Glomerular endothelial cell (primary cell): ENCODE results near the gene ATP5MC2. TPM values are rescaled to one million over a fixed set of nuclear protein-coding genes. Genes with fewer than 3 reads are reported as not detected.

ENCODE experiments used
- DNase-seq: peaks from one replicate; pipeline ENCODE4 v3.0.0-alpha.2; 2011; ENCODE audit warnings: low read depth, low spot score; ENCODE audit errors: extremely low read depth
- total RNA-seq: library from RNA; depleted of rRNA; stranded (reverse); fragments of >200 nt; gene quantifications from 2 replicates; pipeline ENCODE4 v1.2.3, GENCODE V29; 2015

Gene ATP5MC2
- total RNA-seq, 1 donor from 2014 or later: 301 TPM

DNA sequence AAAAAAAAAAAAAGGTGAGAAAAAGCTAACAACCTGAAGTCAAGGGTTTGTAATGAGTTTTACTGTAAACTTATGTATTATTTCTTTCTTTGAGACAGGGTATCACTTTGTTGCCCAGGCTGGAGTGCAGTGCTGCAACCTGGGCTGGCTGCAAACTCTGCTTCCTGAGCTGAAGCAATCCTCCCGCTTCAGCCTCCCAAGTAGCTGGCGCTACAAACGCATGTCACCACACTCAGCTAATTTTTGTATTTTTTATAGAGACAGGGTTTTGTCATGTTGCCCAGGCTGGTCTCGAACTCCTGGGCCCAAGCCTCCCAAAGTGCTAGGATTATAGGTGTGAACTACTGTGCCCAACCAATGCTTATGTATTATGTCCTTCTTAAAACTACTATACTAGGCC is 58.9 kb downstream of the ATP5MC2 start:
- DNase-seq: no peak

Other genes starting within 250 kb of the ATP5MC2 start
- gene PRR13, start 234.3 kb downstream of the ATP5MC2 start, total RNA-seq: 50.5 and 55.0 TPM in 2 replicates
- 379 and 520 TPM in 2 replicates for gene PCBP2, start 224.0 kb downstream of the ATP5MC2 start, total RNA-seq
- gene MAP3K12, start 176.6 kb downstream of the ATP5MC2 start, total RNA-seq: 22.6 and 29.2 TPM in 2 replicates
- 45.7 and 50.6 TPM in 2 replicates for gene TARBP2, start 174.8 kb downstream of the ATP5MC2 start, total RNA-seq
- 0.70 TPM in 1 of 2 replicates, not detected in the other for gene NPFF, start 168.6 kb downstream of the ATP5MC2 start, total RNA-seq
- gene ATF7, start 49.7 kb downstream of the ATP5MC2 start, total RNA-seq: 21.8 and 32.4 TPM in 2 replicates
- 53.5 and 70.5 TPM in 2 replicates for gene CALCOCO1, start 51.4 kb upstream of the ATP5MC2 start, total RNA-seq
- not detected in 2 replicates for gene CISTR, start 75.9 kb upstream of the ATP5MC2 start, total RNA-seq